WTC11 (cell line): Measurements from ENCODE around the gene RIMBP2. TPM values are rescaled to one million over a fixed set of nuclear protein-coding genes. Genes with fewer than 3 reads are reported as not detected.

ENCODE experiments used
- ATAC-seq: fragments of 200-7000 bp; cut with Tn5 transposase; 2 replicates; pipeline ENCODE4 v1.10.0; 2021; ENCODE audit warnings: mild to moderate bottlenecking, moderate library complexity
- CTCF ChIA-PET: fragments of 300-600 bp; sonication (Branson Sonifier 250); formaldehyde crosslinking; loops from one replicate; lab custom pipeline; 2021; ENCODE audit warnings: antibody characterized with exemption; lab: Charles Lee
- POLR2A ChIA-PET: fragments of 350-600 bp; sonication (Branson Sonifier 250); formaldehyde crosslinking; loops from one replicate; lab custom pipeline; 2021; ENCODE audit warnings: antibody characterized with exemption; lab: Charles Lee
- DNase-seq: peaks from one replicate; pipeline ENCODE4 v3.0.0; 2021; ENCODE audit warnings: low spot score
- H3K27ac Mint-ChIP-seq: 2 replicates; pipeline ENCODE4 v1.8.0; 2021; ENCODE audit warnings: mixed read lengths
- H3K27me3 Mint-ChIP-seq: 2 replicates; pipeline ENCODE4 v1.8.0; 2021; ENCODE audit warnings: low read depth, mild to moderate bottlenecking, moderate library complexity, mixed read lengths
- H3K36me3 Mint-ChIP-seq: 2 replicates; pipeline ENCODE4 v1.8.0; 2021; ENCODE audit warnings: mixed read lengths
- H3K4me1 Mint-ChIP-seq: 2 replicates; pipeline ENCODE4 v1.8.0; 2022; ENCODE audit warnings: mixed read lengths
- H3K4me3 Mint-ChIP-seq: 2 replicates; pipeline ENCODE4 v1.8.0; 2021; ENCODE audit warnings: mild to moderate bottlenecking, moderate library complexity, mixed read lengths
- H3K9me3 Mint-ChIP-seq: 2 replicates; pipeline ENCODE4 v1.8.0; 2021; ENCODE audit warnings: mixed read lengths
- E2F1 ChIP-seq: sonication (generic); formaldehyde crosslinking; IDR thresholded peaks from 2 replicates; pipeline ENCODE4 v1.8.0; 2022; ENCODE audit warnings: mild to moderate bottlenecking, missing genetic modification reagents
- ETV6 ChIP-seq: sonication (generic); formaldehyde crosslinking; IDR thresholded peaks from 2 replicates; pipeline ENCODE4 v1.8.1; 2022; ENCODE audit warnings: mild to moderate bottlenecking, missing genetic modification reagents
- FOXK1 ChIP-seq: sonication (generic); formaldehyde crosslinking; IDR thresholded peaks from 2 replicates; pipeline ENCODE4 v1.8.0; 2022; ENCODE audit warnings: mild to moderate bottlenecking, moderate library complexity, missing genetic modification reagents
- FOXP4 ChIP-seq: sonication (generic); formaldehyde crosslinking; IDR thresholded peaks from 2 replicates; pipeline ENCODE4 v1.8.0; 2022; ENCODE audit warnings: mild to moderate bottlenecking, missing genetic modification reagents
- GRHL2 ChIP-seq: fragments of 250-450 bp; sonication (Bioruptor Pico); IDR thresholded peaks from 2 replicates; pipeline ENCODE4 v1.8.0; 2022; ENCODE audit warnings: mild to moderate bottlenecking, moderate library complexity; ENCODE audit not compliant: insufficient replicate concordance, severe bottlenecking
- IRF1 ChIP-seq: sonication (generic); formaldehyde crosslinking; IDR thresholded peaks from 2 replicates; pipeline ENCODE4 v1.8.0; 2023; ENCODE audit warnings: missing genetic modification reagents
- IRF2 ChIP-seq: sonication (generic); formaldehyde crosslinking; IDR thresholded peaks from 2 replicates; pipeline ENCODE4 v1.8.0; 2022; ENCODE audit warnings: low read depth, missing genetic modification reagents, borderline replicate concordance
- MYBL2 ChIP-seq: sonication (generic); formaldehyde crosslinking; IDR thresholded peaks from 2 replicates; pipeline ENCODE4 v1.8.1; 2023; ENCODE audit warnings: mild to moderate bottlenecking, moderate library complexity, missing genetic modification reagents
- NR1H2 ChIP-seq: sonication (generic); formaldehyde crosslinking; IDR thresholded peaks from 2 replicates; pipeline ENCODE4 v1.9.0; 2021; ENCODE audit warnings: mild to moderate bottlenecking, moderate library complexity, missing genetic modification reagents
- SMAD4 ChIP-seq: sonication (generic); formaldehyde crosslinking; IDR thresholded peaks from 2 replicates; pipeline ENCODE4 v1.8.0; 2022; ENCODE audit warnings: mild to moderate bottlenecking, missing genetic modification reagents
- SP1 ChIP-seq: sonication (generic); formaldehyde crosslinking; conservative IDR thresholded peaks from 2 replicates; pipeline ENCODE4 v1.8.1; 2022; ENCODE audit warnings: missing genetic modification reagents
- TEAD1 ChIP-seq: sonication (generic); formaldehyde crosslinking; IDR thresholded peaks from 2 replicates; pipeline ENCODE4 v1.8.0; 2022; ENCODE audit warnings: mild to moderate bottlenecking, missing genetic modification reagents
- TP53 ChIP-seq: sonication (generic); formaldehyde crosslinking; IDR thresholded peaks from 2 replicates; pipeline ENCODE4 v1.8.1; 2023; ENCODE audit warnings: mild to moderate bottlenecking, missing genetic modification reagents
- ZNF138 ChIP-seq: sonication (generic); formaldehyde crosslinking; conservative IDR thresholded peaks from 2 replicates; pipeline ENCODE4 v1.8.1; 2022; ENCODE audit warnings: mild to moderate bottlenecking, moderate library complexity, missing genetic modification reagents
- ZNF671 ChIP-seq: fragments of 250-450 bp; sonication (Bioruptor Pico); IDR thresholded peaks from 2 replicates; pipeline ENCODE4 v1.8.0; 2021; ENCODE audit warnings: mild to moderate bottlenecking
- total RNA-seq: library from RNA; stranded (reverse); gene quantifications from 3 replicates; pipeline ENCODE4 v1.2.3, GENCODE V29; 2021
- TF ChIP-seq, protein P1 (sequence below): sonication (generic); formaldehyde crosslinking; IDR thresholded peaks from 2 replicates; pipeline ENCODE4 v1.8.1; 2023; ENCODE audit warnings: mild to moderate bottlenecking, missing genetic modification reagents, moderate library complexity
- TF ChIP-seq, protein P2 (sequence below): sonication (generic); formaldehyde crosslinking; IDR thresholded peaks from 2 replicates; pipeline ENCODE4 v1.8.0; 2023; ENCODE audit warnings: missing genetic modification reagents, mild to moderate bottlenecking, borderline replicate concordance

Gene RIMBP2
- total RNA-seq, 1 experiment from 2014 or later, result 2.6 TPM

- no peak for DNase-seq
- POLR2A ChIA-PET, result no interaction called here
- no peak overlapping the region for H3K27ac Mint-ChIP-seq
- H3K4me1 Mint-ChIP-seq, result no peaks in the 10 kb centered on the region
- H3K4me3 Mint-ChIP-seq, result no peak overlapping the region
- ATAC-seq, result no peak
- H3K27me3 Mint-ChIP-seq, result no peaks in the 10 kb centered on the region; the same call in none of the 2 replicates
- TF ChIP-seq FOXK1 (CRISPR knock-in tag), result no peak
- peaks cover 5% of the 10 kb centered on the region; the same call in 1 of the 2 replicates for H3K9me3 Mint-ChIP-seq
- CTCF ChIA-PET, result no interaction called here
- H3K36me3 Mint-ChIP-seq, result no peaks in the 10 kb centered on the region
Measured at GRCh38 chr12:130527239-130527638, 188.9 kb downstream of the RIMBP2 start.

GRCh38 chr12:130526813-130527212 is 189.3 kb downstream of the RIMBP2 start:
- Mint-ChIP-seq H3K4me1 (no peaks in the 10 kb centered on the region), H3K9me3 (peaks cover 5% of the 10 kb centered on the region; the same call in 1 of the 2 replicates), H3K36me3 (no peaks in the 10 kb centered on the region), H3K27ac (no peak overlapping the region), H3K27me3 (no peaks in the 10 kb centered on the region; the same call in none of the 2 replicates), H3K4me3 (no peak overlapping the region)
- ATAC-seq (peak; percentile 91), DNase-seq (peak; percentile 77)
- ChIA-PET CTCF (no interaction called here), POLR2A (no interaction called here)
- no peak for TF ChIP-seq IRF2
- TF ChIP-seq FOXP4 (CRISPR knock-in tag), result 0 out of 2 replicates have a peak, but pooled peaks have one; percentile 54
- no peak for TF ChIP-seq SP1 (CRISPR knock-in tag)
- TF ChIP-seq ETV6 (CRISPR knock-in tag), result no peak
- TF ChIP-seq NR1H2, result no peak
- TF ChIP-seq SMAD4 (CRISPR knock-in tag), result 0 out of 2 replicates have a peak, but pooled peaks have one; percentile 26
- TF ChIP-seq TEAD1 (CRISPR knock-in tag), result no peak
- no peak for TF ChIP-seq GRHL2 (CRISPR knock-in tag)
- TF ChIP-seq, protein P1, sequence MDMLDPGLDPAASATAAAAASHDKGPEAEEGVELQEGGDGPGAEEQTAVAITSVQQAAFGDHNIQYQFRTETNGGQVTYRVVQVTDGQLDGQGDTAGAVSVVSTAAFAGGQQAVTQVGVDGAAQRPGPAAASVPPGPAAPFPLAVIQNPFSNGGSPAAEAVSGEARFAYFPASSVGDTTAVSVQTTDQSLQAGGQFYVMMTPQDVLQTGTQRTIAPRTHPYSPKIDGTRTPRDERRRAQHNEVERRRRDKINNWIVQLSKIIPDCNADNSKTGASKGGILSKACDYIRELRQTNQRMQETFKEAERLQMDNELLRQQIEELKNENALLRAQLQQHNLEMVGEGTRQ, result no peak
- no peak for TF ChIP-seq MYBL2 (CRISPR knock-in tag)
- no peak for TF ChIP-seq ZNF138 (CRISPR knock-in tag)
- TF ChIP-seq, protein P2, sequence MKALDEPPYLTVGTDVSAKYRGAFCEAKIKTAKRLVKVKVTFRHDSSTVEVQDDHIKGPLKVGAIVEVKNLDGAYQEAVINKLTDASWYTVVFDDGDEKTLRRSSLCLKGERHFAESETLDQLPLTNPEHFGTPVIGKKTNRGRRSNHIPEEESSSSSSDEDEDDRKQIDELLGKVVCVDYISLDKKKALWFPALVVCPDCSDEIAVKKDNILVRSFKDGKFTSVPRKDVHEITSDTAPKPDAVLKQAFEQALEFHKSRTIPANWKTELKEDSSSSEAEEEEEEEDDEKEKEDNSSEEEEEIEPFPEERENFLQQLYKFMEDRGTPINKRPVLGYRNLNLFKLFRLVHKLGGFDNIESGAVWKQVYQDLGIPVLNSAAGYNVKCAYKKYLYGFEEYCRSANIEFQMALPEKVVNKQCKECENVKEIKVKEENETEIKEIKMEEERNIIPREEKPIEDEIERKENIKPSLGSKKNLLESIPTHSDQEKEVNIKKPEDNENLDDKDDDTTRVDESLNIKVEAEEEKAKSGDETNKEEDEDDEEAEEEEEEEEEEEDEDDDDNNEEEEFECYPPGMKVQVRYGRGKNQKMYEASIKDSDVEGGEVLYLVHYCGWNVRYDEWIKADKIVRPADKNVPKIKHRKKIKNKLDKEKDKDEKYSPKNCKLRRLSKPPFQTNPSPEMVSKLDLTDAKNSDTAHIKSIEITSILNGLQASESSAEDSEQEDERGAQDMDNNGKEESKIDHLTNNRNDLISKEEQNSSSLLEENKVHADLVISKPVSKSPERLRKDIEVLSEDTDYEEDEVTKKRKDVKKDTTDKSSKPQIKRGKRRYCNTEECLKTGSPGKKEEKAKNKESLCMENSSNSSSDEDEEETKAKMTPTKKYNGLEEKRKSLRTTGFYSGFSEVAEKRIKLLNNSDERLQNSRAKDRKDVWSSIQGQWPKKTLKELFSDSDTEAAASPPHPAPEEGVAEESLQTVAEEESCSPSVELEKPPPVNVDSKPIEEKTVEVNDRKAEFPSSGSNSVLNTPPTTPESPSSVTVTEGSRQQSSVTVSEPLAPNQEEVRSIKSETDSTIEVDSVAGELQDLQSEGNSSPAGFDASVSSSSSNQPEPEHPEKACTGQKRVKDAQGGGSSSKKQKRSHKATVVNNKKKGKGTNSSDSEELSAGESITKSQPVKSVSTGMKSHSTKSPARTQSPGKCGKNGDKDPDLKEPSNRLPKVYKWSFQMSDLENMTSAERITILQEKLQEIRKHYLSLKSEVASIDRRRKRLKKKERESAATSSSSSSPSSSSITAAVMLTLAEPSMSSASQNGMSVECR, result peak; percentile 60; the same call in 1 of the 2 replicates
- no peak for TF ChIP-seq ZNF671 (CRISPR knock-in tag)
- no peak for TF ChIP-seq TP53 (CRISPR knock-in tag)
- TF ChIP-seq IRF1 (CRISPR knock-in tag), result no peak
- no peak for TF ChIP-seq E2F1 (CRISPR knock-in tag)
